Fibroblast of the aortic adventitia (primary cell): ENCODE measurements around the gene RHOXF2. TPM values are rescaled to one million over a fixed set of nuclear protein-coding genes. Genes with fewer than 3 reads are reported as not detected.
"Not testable (repeated sequence)": the region's sequence is repeated elsewhere in the genome, so short reads cannot be mapped to it uniquely, and the experiment has no call there.

Source experiments
- DNase-seq: peaks from one replicate; pipeline ENCODE4 v3.0.0-alpha.2; 2010; ENCODE audit warnings: low read depth
- H3K4me3 ChIP-seq: 2 replicates; pipeline ENCODE4 v1.5.1; 2011; ENCODE audit warnings: low read depth, mild to moderate bottlenecking, control low read depth, low read length, moderate library complexity
- total RNA-seq: library from RNA; depleted of rRNA; stranded (reverse); fragments of >200 nt; gene quantifications from 2 replicates; pipeline ENCODE4 v1.2.3, GENCODE V29; 2012; ENCODE audit warnings: low replicate concordance
- TF ChIP-seq, protein P1 (sequence below): IDR thresholded peaks from 2 replicates; pipeline ENCODE4 v1.5.1; 2011; ENCODE audit warnings: mild to moderate bottlenecking, low read length, control low read depth, inconsistent platforms; ENCODE audit not compliant: insufficient read depth

Gene RHOXF2, protein sequence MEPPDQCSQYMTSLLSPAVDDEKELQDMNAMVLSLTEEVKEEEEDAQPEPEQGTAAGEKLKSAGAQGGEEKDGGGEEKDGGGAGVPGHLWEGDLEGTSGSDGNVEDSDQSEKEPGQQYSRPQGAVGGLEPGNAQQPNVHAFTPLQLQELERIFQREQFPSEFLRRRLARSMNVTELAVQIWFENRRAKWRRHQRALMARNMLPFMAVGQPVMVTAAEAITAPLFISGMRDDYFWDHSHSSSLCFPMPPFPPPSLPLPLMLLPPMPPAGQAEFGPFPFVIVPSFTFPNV
- total RNA-seq, result not detected in 2 replicates

DNA sequence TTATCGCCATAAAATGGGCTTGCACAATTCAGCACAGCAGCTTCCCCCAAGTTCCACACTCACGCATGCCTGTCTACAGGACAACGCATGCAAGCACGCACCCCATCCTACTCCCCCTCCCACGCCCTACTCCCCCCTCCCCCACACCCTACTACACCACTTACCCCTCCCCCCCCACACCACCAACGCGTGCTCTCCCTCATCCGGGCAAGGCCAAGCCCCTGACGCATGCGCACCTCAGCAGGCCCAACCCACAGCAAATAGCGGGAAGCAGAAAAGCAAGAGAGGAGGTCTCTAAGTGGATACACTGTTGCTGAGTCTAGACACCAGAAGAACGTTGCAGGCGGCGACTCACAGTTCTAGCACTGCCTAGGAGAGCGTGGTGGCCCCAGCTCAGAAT lies at the start of gene RHOXF2:
Gene RHOXF2, plus strand, starts transcription at position 301 of the 400 bp plus-strand sequence. CDS start 138 bp downstream, outside the sequence.
- DNase-seq, H3K4me3 ChIP-seq: not testable (repeated sequence)

DNA sequence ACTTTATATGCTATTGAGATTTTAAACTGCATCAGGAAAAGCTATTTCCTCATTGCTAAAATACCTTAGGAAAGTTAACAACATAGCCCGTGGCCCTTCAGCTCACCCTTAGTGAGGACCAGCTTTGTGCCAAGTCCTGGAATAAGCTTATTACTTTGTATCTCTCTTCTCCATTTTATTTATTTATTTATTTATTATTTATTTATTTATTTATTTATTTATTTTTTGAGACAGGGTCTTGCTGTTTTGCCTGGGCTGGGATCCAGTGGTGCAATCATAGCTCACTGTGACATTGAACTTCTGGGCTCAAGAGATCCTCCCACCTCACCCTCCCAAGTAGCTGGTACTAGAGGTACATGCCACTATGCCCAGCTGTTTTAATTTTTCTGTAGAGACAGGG lies 49.0 kb upstream of the RHOXF2 start:
- no peak overlapping the region for H3K4me3 ChIP-seq
- TF ChIP-seq, protein P1, sequence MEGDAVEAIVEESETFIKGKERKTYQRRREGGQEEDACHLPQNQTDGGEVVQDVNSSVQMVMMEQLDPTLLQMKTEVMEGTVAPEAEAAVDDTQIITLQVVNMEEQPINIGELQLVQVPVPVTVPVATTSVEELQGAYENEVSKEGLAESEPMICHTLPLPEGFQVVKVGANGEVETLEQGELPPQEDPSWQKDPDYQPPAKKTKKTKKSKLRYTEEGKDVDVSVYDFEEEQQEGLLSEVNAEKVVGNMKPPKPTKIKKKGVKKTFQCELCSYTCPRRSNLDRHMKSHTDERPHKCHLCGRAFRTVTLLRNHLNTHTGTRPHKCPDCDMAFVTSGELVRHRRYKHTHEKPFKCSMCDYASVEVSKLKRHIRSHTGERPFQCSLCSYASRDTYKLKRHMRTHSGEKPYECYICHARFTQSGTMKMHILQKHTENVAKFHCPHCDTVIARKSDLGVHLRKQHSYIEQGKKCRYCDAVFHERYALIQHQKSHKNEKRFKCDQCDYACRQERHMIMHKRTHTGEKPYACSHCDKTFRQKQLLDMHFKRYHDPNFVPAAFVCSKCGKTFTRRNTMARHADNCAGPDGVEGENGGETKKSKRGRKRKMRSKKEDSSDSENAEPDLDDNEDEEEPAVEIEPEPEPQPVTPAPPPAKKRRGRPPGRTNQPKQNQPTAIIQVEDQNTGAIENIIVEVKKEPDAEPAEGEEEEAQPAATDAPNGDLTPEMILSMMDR, result no peak
- DNase-seq, result no peak

DNA sequence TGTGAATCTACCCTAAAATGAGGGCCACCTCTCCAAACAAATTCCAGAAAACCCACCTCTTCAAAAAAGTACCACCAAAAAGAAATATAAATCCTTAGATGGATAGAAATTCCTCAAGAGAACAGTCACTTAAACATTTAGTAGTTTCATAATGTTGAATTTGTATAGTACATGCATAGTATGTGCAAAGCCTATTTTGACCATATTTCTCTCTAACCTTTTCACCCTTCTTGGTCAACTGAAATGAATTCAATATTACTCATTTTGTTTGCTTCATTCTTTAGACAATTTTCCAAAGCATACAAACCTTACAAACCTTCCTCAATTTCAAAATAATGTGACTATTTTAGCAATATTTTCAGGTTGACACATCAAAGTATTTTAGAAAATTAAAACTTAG lies 46.8 kb upstream of the RHOXF2 start:
- DNase-seq, result no peak
- H3K4me3 ChIP-seq, result no peak overlapping the region
- TF ChIP-seq, protein P1, result no peak

DNA sequence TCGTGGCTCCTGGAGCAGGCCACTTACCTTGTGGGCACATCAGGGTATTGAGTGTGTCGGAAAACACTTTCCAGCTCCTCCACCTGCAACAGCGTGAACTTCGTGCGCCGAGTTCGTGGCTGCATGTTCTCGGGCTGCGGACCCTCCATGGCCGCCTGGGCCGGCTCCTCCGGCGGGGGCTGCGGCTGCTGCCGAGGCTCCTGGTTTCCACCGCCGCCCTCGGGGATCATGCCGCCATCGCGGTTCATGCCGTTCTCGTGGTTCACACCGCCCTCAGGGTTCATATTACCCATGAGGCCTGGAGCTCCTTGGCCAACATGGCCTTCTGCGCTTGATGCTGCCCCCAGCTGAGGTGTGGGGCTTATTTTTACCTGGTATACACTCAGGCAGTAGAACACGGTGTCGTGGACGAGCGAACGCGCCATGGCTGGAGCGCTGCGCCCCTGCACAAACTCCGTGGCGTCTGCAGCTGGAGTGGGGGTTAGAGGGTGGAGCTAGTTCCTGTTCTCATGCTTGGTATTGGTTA lies 42.9 kb upstream of the RHOXF2 start, which contains the start of gene RHOXF1:
Gene RHOXF1, minus strand, starts transcription at position 476 of the 526 bp plus-strand sequence. Its CDS starts 51 bp downstream, at position 425.
- TF ChIP-seq, protein P1, result no peak
- no peak within 1 kb of the TSS for H3K4me3 ChIP-seq
- no peak for DNase-seq

DNA sequence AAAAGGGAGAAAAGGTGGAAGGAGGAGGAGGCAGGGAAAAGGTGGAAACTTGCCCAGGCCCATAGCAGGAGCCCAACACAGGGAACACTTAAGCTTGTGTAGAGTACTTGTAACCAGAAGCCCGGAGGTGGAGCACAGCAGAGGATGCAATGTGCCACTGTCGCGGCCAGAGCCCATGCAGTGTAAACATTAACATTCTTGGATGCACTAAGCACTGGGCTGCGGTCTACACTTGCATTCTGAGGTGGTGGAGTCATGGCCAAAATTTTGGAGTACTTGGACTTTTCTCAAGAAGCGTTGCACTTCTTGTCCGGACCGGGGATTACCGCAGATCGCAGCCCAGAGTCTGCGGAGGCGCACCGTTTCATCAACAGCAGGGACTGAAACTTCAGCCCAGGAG lies 38.2 kb upstream of the RHOXF2 start:
- no peak for DNase-seq
- no peak overlapping the region for H3K4me3 ChIP-seq
- TF ChIP-seq, protein P1, result no peak

DNA sequence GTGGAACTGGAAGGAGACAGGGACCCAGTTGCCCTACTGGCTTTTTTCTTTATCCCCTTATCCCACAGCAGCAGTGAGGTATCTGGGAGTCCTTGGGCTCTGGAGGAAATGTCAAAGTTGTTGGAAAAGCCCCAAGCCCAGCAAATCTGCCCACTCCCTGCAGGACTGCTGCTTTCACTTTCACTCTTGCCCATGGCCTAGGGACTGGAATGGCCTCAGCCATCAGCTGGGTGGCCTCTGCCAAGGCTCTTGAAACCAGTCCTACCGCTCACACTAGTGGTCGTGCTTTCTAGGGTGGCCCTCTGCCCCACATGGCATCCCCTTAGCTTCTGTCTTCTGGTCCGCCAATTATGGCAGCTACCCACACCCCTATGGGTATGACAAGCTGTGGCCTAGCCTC lies 33.0 kb upstream of the RHOXF2 start:
- H3K4me3 ChIP-seq, result no peak overlapping the region
- TF ChIP-seq, protein P1, result no peak

DNA sequence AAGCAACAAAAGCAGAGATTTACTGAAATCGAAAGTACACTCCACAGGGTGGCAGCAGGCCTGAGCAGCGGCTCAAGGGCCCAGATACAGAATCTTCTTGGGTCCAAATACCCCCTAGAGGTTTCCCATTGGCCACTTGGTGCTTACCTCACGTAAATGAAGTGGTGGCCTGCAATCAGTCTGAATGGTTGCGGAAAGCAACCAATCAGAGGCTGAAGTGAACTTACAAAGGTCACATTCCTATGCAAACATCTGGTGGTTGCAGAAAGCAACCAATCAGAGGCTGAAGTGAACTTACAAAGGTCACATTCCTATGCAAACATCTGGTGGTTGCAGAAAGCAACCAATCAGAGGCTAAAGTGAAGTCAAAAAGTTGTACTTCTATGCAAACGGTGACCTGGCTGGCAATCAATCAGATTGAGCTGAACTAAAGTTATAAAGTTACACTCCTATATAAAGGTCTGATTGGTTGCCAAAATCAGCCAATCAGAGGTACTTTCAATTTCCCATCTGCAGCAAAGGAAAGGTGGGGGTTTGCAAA lies 30.0 kb upstream of the RHOXF2 start:
- H3K4me3 ChIP-seq, DNase-seq: not testable (repeated sequence)

More for the DNA sequence above, 33.0 kb upstream of the RHOXF2 start:
- peak; percentile 10 for DNase-seq
